GM21367 (cell line): Measurements from ENCODE around the gene HCAR1.
"Not testable (repeated sequence)": the region's sequence is repeated elsewhere in the genome, so short reads cannot be mapped to it uniquely, and the experiment has no call there.

Source experiments
- ATAC-seq: cut with Tn5 transposase; IDR thresholded peaks from one replicate; pipeline ENCODE4 v1.9.1; 2021; ENCODE audit not compliant: unreplicated experiment

Gene HCAR1

DNA sequence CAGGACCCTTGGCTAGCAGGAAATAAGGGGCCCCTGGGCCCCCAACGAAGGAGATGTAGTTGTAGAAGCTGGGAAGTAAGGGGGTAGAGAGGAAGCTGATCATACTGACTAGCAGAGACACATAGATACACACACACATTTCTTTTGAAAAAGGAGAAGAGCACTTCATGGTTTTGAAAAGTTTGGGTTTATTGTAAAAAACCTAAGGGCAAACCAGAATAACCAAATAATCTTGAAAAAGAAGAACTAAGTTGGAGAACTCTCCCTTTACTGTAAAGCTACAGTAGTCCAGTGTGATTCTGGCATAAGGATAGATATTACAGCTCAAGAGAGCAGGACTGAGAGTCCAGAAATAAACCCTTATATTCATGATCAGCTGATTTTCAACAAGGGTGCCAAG, 8.3 kb downstream of the HCAR1 start:
- ATAC-seq: no peak

DNA sequence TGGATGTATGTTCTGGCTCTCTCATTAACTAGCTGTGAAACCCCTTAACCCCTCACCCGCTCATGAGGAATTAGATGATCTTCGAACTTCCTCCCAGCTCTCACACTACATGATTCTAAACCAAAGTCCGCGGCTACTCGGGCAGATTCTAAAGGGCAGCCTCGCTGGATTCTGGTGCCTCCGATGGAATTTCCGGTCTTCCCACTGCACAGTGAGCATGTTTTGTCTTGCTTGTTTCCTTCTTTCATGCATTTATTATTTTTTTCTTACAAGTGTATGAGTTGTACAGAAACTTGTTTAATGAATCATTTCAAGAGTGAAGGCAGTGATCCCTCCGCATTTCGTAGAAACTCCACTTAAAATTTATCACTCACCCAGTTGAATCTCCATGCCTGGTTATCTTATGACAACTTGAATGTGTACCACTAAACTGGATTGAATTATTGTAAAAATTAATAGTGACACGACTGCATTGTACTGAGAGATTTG, 9.5 kb downstream of the HCAR1 start:
- no peak for ATAC-seq

DNA sequence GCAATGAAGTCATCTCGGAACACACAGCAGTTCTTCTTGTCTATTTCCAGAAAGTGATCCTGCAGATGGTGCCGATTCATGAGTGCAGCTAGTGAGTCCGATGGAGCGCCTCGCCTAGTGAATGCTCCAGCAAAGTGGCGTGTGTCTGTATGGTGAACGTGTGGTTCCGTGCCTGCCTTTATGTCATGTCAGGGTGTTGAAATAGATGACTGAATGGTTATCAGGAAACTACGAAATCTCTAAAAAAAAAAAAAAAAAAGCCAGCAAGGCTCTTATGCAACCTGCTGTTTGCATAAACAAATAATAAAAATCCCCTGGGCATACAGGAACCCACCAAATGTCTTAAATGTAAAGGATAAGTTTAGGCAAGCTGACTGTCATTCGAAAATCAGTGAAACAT, 14.0 kb downstream of the HCAR1 start, which contains the start of gene HCAR3:
HCAR3 (minus strand) TSS at position 154 of the 400 bp plus-strand sequence; CDS start at position 80, 74 bp downstream.
- not testable (repeated sequence) for ATAC-seq

- not testable (repeated sequence) for ATAC-seq
Measured at GRCh38 chr12:122715211-122715610, 15.4 kb downstream of the HCAR1 start.

- ATAC-seq: not testable (repeated sequence)
Measured at GRCh38 chr12:122713491-122714188, 17.0 kb downstream of the HCAR1 start.

DNA sequence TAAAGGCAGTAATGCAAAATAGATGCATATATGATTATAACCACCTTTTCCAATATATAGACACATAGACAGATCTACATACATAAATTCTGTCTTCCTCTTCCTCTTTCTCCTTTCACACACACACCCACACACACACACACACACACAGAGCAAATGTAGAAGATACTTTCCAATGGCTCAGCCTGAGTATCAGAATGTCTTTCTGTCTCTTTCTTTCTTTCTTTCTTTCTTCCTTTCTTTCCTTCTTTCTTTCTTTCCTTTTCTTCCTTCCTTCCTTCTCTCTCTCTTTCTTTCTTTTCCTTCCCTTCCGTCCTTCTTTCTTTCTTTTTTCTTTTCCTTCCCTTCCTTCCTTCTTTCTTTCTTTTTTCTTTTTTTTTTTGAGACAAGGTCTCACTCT, 19.4 kb downstream of the HCAR1 start:
- not testable (repeated sequence) for ATAC-seq

GRCh38 chr12:122710341-122710740, 20.3 kb downstream of the HCAR1 start:
- ATAC-seq: not testable (repeated sequence)

GRCh38 chr12:122709287-122709686, 21.4 kb downstream of the HCAR1 start:
- ATAC-seq: not testable (repeated sequence)

GRCh38 chr12:122703841-122704240, 26.8 kb downstream of the HCAR1 start:
- ATAC-seq: not testable (repeated sequence)

DNA sequence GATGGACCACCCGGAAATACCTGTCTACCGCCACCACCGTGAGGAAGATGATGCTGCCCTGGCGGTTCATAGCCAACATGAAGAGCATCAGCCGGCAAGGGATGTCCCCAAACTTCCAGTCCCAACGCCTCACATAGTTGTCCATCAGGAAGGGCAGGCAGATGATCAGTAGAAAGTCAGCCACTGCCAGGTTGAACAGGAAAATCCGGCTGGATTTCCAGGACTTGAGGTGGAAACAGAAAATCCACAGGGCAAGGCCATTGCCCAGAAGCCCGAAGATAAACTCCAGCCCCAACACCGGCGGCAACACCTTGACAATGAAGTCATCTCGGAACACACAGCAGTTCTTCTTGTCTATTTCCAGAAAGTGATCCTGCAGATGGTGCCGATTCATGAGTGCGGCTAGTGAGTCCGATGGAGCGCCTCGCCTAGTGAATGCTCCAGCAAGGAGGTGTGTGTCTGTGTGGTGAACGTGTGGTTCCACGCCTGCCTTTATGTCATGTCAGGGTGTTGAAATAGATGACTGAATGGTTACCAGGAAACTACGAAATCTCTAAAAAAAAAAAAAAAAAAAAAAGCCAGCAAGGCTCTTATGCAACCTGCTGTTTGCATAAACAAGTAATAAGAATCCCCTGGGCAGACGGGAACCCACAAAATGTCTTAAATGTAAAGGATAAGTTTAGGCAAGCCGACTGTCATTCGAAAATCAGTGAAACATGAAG, 27.6 kb downstream of the HCAR1 start, which contains the start of gene HCAR2:
HCAR2 (minus strand) TSS at position 468 of the 722 bp plus-strand sequence; CDS start at position 394, 74 bp downstream.
- ATAC-seq: not testable (repeated sequence)

GRCh38 chr12:122701481-122701880, 29.2 kb downstream of the HCAR1 start:
- ATAC-seq: not testable (repeated sequence)

DNA sequence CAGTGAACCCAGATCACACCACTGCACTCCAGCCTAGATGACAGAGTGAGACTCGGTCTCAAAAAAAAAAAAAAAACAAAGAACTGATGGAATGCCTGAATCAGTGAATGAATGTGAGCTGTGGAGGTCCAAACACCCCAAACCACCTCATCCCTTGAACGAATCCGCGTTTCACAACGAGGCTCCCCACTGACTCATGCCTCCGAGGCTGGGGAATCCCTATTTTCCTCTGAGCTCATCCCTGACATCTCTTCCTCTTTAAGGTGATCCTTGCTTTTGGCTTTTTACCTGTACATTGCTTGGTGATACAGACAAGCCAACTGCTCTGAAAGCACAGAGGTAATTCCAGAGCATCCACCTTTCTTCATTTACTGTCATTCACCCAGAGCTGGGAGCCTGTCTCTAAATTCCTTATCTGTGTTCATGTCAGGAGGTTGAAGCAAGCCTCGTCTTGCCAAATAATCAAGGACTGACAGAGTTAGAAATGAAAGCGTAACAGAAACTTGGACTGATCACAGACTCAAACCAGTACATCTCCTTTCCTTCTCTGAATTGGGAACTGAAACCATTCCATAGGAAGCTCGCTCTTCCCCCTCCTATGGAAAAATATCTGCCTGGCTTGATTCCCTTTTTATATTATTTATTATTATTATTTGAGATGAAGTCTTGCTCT, 30.5 kb downstream of the HCAR1 start:
- ATAC-seq: not testable (repeated sequence)

DNA sequence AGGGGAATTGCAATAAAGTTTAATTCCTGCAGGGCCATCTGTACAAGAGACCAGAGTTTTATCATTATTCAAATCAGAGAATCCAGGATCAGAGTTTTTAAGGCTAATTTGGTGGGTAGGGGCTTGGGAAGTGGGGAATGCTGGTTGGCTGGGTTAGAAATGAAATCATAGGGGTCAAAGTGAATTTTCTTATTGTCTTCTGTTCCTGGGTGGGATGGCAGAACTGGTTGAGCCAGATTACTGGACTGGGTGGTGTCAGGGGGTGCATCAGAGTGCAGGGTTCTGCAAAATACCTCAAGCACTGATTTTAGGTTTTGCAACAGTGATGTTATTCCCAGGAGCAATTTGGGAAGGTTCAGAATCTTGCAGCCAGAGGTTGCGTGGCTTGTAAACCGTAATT, 33.7 kb downstream of the HCAR1 start:
- ATAC-seq: not testable (repeated sequence)

DNA sequence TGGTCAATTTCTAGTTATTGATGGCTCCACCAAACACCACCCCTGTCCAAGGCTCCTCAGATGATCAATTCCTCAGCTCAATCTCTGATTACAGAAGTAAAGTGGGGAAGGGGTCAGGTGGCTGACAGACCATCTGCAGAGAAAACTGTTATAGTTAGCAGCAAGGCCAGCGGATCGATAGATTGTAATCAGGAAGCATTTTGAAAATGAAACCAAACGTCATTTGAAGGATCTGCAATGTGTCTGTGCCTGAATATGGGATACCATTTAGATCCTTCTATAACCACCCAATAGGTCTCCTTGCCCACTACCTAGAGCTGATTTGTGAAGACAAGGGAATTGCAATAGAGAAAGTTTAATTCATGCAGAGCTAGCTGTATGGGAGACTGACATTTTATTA, 39.1 kb downstream of the HCAR1 start:
- no peak for ATAC-seq

DNA sequence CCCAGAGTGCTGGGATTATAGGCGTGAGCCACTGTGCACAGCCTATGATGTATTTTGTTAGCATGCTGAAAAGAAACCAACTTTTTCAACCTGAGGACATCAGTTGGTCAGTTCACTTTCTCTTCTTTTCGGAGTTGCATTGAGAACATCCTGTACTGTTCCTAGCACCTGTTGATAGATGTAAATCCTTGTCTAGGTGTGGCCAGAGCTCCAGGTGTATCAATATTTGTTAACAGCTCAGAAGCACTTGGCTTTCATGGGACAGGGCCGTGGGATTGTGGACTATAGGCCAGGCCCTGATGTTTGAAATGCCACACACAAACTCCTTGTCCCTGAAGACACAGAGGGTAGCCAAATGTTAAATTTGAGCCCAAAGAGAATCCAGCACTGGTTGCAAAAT, 42.4 kb downstream of the HCAR1 start:
- no peak for ATAC-seq

DNA sequence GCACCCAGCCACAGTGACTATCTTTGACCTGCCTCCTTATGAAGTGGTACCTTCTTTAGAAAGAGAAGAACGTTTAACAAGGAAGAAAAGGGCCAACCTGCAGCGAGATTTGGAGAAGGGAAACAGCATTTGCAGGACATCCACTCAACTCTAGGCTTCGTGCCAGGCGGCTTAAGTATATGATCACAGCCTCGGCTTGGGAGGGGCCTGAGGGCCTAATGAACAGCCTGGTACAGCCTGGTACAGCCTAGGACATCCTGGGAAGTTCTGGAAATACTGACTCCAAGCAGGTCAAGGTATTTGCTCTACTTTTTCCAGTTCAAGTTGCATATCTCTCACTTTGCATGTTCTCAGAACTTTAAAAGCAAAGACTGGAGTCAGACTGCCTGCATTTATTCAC, 43.6 kb downstream of the HCAR1 start:
- no peak for ATAC-seq

DNA sequence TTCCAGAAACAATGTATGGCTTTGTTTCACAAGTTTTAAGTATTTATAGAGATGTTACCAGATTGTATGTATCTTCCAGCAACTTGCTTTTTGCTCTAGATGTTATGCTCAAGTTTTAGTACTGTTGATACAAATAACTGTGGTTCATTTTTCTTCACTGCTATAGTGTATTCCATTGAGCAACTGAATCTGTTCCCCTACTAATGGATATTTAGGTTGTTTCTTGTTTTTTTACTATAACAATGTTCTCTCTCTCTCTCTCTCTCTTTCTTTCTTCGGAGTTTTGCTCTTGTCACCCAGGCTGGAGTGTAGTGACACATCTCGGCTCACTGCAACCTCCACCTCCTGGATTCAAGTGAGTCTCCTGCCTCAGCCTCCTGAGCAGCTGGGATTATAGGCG, 44.1 kb downstream of the HCAR1 start:
- no peak for ATAC-seq

GRCh38 chr12:122684297-122684813, 46.3 kb downstream of the HCAR1 start:
- ATAC-seq: no peak

DNA sequence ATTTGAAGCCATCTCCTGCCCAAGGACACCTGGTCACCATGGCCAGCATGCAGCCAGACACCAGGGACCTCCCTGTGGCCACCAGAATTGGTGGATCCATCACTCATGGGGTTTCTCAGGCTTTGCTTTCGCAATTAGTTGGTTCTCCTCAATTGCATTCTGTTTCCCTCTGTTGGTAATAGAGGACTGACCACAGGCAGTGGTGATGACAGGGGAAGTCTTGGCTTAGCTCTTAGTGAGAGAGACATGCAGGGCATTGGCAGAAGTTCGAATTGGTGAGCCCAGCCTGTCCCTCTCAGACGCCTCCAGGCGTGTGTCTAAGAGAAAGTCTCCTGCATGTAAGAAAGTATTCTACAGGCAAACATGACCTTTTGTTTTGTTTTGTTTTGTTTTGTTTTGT, 48.8 kb downstream of the HCAR1 start:
- no peak for ATAC-seq

GRCh38 chr12:122680989-122681388, 49.7 kb downstream of the HCAR1 start:
- ATAC-seq: not testable (repeated sequence)

GRCh38 chr12:122676781-122677180, 53.9 kb downstream of the HCAR1 start:
- ATAC-seq: not testable (repeated sequence)
